ENCODE measurements around the gene CD63.

Gene CD63

DNA sequence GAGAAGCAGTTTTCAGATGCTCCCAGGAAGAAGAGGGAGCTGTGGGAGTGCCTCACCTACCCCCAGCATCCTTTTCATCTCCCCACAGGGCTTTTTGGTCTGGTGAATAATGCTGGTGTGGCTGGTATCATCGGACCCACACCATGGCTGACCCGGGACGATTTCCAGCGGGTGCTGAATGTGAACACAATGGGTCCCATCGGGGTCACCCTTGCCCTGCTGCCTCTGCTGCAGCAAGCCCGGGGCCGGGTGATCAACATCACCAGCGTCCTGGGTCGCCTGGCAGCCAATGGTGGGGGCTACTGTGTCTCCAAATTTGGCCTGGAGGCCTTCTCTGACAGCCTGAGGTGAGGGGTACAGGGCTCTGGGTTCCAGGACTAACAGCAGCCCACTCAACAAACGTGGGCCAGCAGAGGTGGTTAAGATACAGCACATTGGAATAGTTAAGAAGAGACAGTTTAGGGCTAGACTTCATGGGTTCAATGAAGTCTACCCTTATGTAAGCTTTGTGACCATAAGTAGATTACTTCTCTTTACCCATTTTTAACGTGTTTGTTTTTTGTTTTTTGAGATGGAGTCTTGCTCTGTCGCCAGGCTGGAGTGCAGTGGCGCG, 7.1 kb downstream of the CD63 start:
- H3K36me3 Mint-ChIP-seq: peaks cover 16 to 32% of the 10 kb centered on the region in 2 donors
- no peak for ATAC-seq (replicated peaks)
- H3K27ac Mint-ChIP-seq: no peak overlapping the region
- H3K27me3 Mint-ChIP-seq: no peaks in the 10 kb centered on the region
- DNase-seq: no peak
- no peak overlapping the region for H3K4me3 Mint-ChIP-seq
- H3K4me1 Mint-ChIP-seq: peaks cover 34 to 49% of the 10 kb centered on the region in 2 donors
- H3K9me3 Mint-ChIP-seq: no peaks in the 10 kb centered on the region

DNA sequence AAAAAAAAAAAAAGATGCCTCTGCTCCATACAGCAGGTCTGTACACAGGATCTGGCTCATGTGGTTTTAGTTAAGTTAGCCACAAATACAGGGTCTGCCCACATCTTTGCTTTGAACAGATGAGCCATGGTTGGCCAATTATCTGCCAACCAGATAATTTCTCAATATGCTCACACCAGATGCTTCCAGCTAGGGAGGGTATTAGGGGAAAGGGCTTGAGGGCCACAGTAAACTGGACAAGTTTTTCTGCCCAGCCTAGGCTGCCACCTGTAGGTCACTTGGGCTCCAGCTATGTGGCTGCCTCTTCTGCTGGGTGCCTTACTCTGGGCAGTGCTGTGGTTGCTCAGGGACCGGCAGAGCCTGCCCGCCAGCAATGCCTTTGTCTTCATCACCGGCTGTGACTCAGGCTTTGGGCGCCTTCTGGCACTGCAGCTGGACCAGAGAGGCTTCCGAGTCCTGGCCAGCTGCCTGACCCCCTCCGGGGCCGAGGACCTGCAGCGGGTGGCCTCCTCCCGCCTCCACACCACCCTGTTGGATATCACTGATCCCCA, 7.8 kb downstream of the CD63 start:
- DNase-seq: no peak
- ATAC-seq (replicated peaks): no peak
- Mint-ChIP-seq H3K27ac (no peak overlapping the region), H3K9me3 (no peaks in the 10 kb centered on the region), H3K27me3 (no peaks in the 10 kb centered on the region), H3K36me3 (peaks cover 16 to 29% of the 10 kb centered on the region in 2 donors), H3K4me3 (no peak overlapping the region), H3K4me1 (peaks cover 32 to 51% of the 10 kb centered on the region in 2 donors)

DNA sequence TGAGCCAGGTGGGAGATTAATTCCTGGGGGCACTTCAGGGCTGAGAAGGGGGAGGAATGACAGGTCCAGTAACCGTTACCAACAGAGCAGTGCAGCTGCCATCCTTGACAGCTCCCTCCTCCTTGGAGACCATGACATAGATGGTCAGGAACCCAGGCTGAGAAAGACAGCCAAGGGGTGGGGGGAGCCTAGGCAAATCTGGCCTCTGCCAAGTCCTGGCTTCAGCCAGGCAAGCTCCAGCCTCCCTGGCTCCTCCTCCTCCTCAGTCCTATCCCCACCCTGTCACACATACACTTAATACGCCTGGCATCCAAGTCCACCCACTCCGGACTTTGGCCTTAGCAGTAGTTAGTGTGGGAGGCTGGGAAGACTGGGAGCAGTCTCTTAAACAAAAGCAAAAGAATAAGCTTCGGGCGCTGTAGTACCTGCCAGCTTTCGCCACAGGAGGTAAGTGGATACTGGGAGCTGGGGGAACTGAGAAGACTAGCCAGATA, 8.7 kb downstream of the CD63 start, which contains the start of gene RDH5:
RDH5 (plus strand) TSS at position 323 of the 494 bp plus-strand sequence. CDS start 792 bp downstream, outside the sequence.
- Mint-ChIP-seq H3K27me3 (no peaks in the 10 kb centered on the region), H3K27ac (no peak within 1 kb of the TSS), H3K4me3 (no peak within 1 kb of the TSS), H3K9me3 (no peaks in the 10 kb centered on the region), H3K4me1 (peaks cover 29 to 50% of the 10 kb centered on the region in 2 donors), H3K36me3 (peaks cover 13 to 23% of the 10 kb centered on the region in 2 donors)
- DNase-seq: no peak
- ATAC-seq (replicated peaks): no peak

DNA sequence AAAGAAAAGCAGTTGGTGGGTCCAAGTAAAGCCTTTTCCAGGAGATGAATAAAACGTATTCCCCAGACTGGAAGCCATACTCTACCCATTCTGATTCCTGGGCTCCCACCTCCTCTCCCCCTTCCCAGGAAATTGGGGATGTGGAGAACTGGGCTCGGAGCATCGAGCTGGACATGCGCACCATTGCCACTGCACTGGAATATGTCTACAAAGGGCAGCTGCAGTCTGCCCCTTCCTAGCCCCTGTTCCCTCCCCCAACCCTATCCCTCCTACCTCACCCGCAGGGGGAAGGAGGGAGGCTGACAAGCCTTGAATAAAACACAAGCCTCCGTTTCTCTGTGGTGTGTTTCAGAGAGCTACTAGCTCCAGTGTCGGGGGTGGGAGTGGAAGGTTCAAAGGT, 9.4 kb downstream of the CD63 start:
- ATAC-seq (replicated peaks) (no peak), DNase-seq (no peak)
- Mint-ChIP-seq H3K4me1 (peaks cover 24 to 43% of the 10 kb centered on the region in 2 donors), H3K4me3 (no peak overlapping the region), H3K9me3 (no peaks in the 10 kb centered on the region), H3K36me3 (peaks cover 8 to 19% of the 10 kb centered on the region in 2 donors), H3K27ac (no peak overlapping the region), H3K27me3 (no peaks in the 10 kb centered on the region)

DNA sequence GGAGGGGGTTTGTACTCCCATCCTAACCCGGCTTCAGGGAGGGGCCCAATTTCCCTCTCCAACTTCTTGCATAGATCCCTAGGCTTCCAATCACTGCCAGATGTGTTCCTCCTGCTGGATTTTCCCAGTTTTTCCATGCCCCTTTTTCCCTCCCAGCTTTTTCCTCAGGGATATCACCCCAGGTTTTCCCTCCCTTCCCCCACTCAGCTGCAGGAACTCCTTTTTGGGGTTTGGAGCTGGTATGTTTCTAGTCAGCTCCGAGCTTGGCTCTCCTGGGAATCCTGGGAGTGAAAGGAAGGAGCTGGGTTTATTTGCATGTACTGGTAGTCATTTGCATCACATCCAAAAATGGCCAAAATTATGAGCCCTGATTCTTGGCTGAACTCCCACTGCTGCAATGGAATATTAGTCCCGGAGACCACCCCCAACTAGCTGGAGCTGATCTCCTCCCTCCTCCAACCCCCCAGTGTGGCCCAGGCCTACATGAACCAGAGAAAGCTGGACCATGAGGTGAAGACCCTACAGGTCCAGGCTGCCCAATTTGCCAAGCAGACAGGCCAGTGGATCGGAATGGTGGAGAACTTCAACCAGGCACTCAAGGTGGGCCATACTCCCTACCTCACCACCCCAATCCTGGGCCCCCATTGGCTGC, 10.1 kb downstream of the CD63 start:
- no peak overlapping the region for H3K4me3 Mint-ChIP-seq
- DNase-seq (no peak), ATAC-seq (replicated peaks) (no peak)
- H3K27me3 Mint-ChIP-seq: no peaks in the 10 kb centered on the region
- peaks cover 7 to 17% of the 10 kb centered on the region in 2 donors for H3K36me3 Mint-ChIP-seq
- H3K27ac Mint-ChIP-seq: no peak overlapping the region
- peaks cover 24 to 43% of the 10 kb centered on the region in 2 donors for H3K4me1 Mint-ChIP-seq
- H3K9me3 Mint-ChIP-seq: no peaks in the 10 kb centered on the region

DNA sequence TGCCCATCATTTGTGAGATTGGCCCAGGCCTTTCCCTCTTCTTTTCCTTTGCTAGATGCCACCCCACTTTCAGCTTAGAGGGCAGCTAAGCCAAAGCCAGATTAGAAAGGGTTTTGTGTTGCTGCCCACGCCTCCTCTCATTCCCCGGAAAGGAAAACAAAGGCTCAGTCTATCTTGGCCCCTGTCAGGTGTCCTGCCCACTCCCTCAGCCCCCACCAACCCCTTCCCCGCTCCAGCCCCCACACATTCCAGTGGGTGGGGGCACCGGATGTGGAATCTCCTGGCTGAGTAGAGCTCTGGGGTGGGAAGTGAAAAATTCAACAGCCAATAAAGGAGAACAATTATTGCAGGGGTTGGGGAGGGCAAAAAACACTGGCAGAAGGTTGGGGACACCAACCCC, 10.8 kb downstream of the CD63 start:
- Mint-ChIP-seq H3K4me3 (no peak overlapping the region), H3K27ac (no peak overlapping the region), H3K4me1 (peaks cover 24 to 43% of the 10 kb centered on the region in 2 donors), H3K27me3 (no peaks in the 10 kb centered on the region), H3K36me3 (peaks cover 4 to 14% of the 10 kb centered on the region in 2 donors), H3K9me3 (no peaks in the 10 kb centered on the region)
- no peak for DNase-seq
- ATAC-seq (replicated peaks): no peak

DNA sequence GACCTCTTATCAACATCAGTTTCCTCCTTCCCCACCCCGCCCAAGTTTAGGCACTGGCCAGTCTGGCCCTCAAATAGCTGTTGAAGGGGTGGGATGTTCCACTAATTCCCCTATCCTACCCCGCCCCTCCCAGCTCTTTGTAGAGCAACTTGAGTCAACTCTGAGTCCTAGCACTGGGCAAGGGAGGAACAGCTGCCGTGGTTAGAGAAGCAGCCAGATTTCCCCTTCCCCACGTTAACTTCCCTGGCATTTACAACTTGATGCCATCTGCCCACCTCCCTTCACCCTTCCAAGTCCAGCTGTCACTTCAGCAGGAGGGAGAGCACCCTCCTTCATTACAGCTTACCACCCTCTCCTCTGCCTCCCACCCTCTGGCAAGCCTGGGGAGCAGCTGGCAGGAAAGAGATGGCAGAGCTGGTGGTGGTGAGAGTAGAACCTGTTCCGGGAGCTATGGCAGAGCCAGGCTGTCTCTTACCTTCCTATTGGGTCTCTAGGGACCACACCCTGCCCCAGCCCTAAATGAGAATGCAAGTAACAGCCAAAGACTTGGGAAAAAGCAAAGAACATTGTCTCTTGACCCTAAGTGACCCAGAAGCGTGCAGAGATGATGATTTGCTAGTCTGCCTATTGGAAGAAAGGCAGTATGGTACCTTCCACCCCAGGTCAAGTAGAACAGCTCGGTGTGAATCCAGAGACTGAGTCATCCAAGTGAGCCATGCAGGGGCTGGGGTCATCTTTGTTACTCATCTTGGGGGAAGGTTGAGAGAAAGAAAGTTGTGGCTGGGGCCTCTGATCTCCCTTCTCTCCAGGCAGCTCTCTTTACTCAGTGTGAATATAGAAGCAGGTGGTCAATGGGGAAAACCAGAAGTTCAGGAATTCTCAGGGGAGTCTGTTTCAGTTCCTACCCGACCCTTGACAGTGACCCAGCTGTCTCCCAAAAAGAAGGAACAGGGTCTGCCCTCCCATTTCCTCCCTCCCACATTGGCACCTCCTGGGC, 11.5 kb downstream of the CD63 start:
- peaks cover 4 to 14% of the 10 kb centered on the region in 2 donors for H3K36me3 Mint-ChIP-seq
- DNase-seq: no peak
- H3K4me1 Mint-ChIP-seq: peaks cover 24 to 43% of the 10 kb centered on the region in 2 donors
- H3K27me3 Mint-ChIP-seq: no peaks in the 10 kb centered on the region
- peak overlapping the region; percentile 98 for H3K27ac Mint-ChIP-seq
- H3K4me3 Mint-ChIP-seq: peak overlapping the region; percentile 93 to 95
- peak in 1 of 2 donors; percentile 8 for ATAC-seq (replicated peaks)
- no peaks in the 10 kb centered on the region for H3K9me3 Mint-ChIP-seq

DNA sequence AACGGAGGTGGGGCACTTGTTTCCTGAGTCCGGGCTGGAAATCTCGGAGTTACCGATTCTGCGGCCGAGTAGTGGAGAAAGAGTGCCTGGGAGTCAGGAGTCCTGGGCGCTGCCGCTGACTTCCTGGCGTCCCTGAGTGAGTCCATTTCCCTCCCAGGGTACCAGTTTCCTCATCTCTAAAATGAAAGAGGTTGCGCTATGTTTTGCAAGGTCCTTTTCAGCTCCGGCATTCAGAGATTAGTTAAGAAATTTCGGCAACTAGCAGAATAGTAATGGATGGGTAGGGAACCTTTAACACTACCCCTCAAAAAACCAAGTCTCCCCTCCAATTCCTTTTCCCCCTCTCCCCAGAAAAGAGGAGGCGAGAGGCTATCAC, 12.2 kb downstream of the CD63 start:
- H3K4me3 Mint-ChIP-seq: peak overlapping the region; percentile 93 to 95
- peak overlapping the region; percentile 98 for H3K27ac Mint-ChIP-seq
- H3K9me3 Mint-ChIP-seq: no peaks in the 10 kb centered on the region
- ATAC-seq (replicated peaks) (peak; percentile 20 to 21), DNase-seq (no peak)
- H3K27me3 Mint-ChIP-seq: no peaks in the 10 kb centered on the region
- peaks cover 24 to 43% of the 10 kb centered on the region in 2 donors for H3K4me1 Mint-ChIP-seq
- peaks cover 4 to 14% of the 10 kb centered on the region in 2 donors for H3K36me3 Mint-ChIP-seq

DNA sequence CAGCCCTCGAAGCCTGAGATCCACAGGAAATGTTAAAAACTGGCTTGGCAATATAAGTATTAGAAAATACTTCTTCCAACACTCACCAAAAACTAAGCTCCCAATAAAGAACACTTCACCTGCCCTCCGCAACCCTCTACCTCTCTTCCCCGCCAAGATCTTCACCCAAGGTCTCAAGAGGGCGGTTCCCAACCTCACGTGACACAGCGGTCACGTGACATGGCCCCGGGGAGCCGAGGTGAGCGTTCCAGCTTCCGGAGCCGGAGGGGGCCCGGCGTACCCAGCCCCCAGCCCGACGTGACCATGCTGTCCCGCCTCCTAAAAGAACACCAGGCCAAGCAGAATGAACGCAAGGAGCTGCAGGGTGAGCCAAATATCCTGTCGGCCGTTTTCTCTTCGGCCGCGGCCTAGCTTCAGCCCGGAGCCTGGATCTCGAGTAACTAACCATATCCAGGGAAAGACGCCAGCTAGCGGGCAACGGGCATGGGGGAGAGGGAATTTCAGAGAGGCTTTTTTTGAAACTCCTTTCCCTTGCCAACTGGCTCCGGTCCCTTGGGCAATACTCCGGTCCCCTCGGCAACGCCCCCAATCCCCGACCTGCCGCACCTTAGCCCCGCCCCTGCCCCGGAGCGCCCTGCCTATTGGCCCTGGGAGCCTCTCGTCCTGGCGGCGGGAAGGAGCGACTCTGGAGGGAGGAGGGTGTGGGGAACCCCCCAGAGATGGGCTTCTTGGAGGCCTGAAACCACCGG, 12.8 kb downstream of the CD63 start, which contains the start of gene BLOC1S1:
BLOC1S1 (plus strand) TSS at position 214 of the 749 bp plus-strand sequence; CDS start at position 220, 6 bp downstream.
- Mint-ChIP-seq H3K27ac (peak within 1 kb of the TSS; percentile 98), H3K9me3 (no peaks in the 10 kb centered on the region), H3K36me3 (peaks cover 4 to 14% of the 10 kb centered on the region in 2 donors), H3K4me1 (peaks cover 24 to 43% of the 10 kb centered on the region in 2 donors), H3K27me3 (no peaks in the 10 kb centered on the region), H3K4me3 (peak within 1 kb of the TSS; percentile 93 to 95)
- ATAC-seq (replicated peaks) (peak; percentile 93 to 94), DNase-seq (peak; percentile 89)

DNA sequence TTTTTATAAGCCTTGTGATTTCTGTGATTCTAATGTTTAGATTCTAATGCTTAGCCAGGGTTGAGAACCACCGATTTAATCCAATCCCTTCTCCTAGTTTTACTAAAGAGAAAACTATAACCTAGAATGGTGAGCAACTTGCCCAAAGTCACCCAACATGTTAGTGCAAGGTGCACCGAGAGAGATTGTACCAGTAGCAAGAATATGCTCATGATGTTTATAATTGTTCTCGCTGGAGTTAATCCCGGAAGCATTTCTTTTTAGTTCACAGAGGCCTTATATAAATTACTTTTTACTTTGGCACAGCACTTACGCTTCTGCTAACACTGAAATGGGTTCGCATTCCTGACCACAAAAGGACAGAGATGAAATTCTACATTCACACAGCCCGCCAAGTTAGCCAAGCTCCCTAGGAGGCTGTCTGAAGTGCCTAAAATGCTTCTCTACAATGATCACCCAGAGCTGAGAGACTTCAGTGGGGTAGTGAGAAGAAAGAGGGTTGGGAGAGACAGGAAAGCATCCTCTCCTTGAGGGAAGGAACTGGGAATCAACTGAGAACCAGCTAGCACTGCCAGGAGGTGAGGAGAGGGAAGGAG, 13.5 kb downstream of the CD63 start:
- H3K27me3 Mint-ChIP-seq: no peaks in the 10 kb centered on the region
- ATAC-seq (replicated peaks) (no peak), DNase-seq (no peak)
- no peaks in the 10 kb centered on the region for H3K9me3 Mint-ChIP-seq
- H3K36me3 Mint-ChIP-seq: peaks cover 4 to 14% of the 10 kb centered on the region in 2 donors
- peak overlapping the region; percentile 93 to 95 for H3K4me3 Mint-ChIP-seq
- peak overlapping the region; percentile 98 for H3K27ac Mint-ChIP-seq
- H3K4me1 Mint-ChIP-seq: peaks cover 24 to 43% of the 10 kb centered on the region in 2 donors

DNA sequence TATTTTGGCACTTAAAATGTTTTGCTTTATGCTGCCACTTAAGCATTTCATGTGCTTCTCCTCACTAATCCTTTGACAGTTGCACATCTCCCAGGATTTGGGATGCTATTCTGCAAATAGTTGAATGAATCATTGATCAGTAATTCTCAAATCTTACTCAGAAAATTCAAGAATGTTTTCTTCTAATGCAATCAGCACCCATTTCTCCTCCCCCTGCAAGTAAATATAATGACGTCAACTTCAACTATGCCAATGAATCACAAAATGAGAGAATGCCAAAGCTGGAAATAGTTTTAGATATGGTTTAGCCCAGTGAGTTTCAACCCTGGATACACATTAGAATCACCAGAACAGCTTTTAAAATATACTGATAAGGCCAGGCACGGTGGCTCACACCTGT, 15.1 kb downstream of the CD63 start:
- Mint-ChIP-seq H3K27ac (no peak overlapping the region), H3K9me3 (no peaks in the 10 kb centered on the region), H3K4me1 (peaks cover 28 to 40% of the 10 kb centered on the region in 2 donors), H3K36me3 (peaks cover 4 to 11% of the 10 kb centered on the region in 2 donors), H3K4me3 (no peak overlapping the region), H3K27me3 (peaks cover 0 to 9% of the 10 kb centered on the region in 2 donors)
- ATAC-seq (replicated peaks) (no peak), DNase-seq (no peak)

DNA sequence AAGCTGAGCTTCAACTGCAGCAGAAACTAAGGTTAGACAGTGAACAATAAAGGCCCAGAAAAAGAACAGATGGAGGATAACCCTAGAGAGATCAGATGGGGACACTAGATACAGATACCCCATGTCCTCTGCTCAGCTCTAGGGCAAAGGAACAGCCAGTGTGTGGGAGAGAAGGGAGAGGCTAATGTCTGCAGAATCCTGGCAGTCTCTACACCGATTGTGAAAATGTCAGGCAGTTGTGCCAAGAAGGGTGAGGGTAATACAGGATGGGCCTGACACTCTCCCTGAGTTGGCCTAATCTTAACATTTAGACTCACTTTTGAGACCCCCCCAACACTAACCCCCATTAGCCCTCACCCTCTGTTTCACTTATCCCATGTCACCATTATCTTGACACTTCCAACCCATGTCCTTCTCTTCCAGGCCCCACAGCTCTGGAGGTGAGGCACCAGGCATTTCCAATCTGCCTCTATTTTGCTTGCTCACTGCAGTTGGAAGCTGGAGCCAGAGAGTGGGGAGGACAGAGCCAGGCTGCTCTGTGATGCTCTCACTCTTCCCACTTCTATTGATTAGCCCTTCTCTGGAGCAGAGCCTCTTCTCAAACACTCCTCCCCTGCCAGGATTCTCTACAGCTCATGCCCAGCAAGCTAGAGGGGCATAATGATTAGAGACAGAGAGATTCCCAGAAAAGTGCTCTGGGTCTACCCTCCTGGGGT, 16.0 kb downstream of the CD63 start:
- Mint-ChIP-seq H3K4me3 (no peak overlapping the region), H3K36me3 (peaks cover 0 to 3% of the 10 kb centered on the region in 2 donors), H3K27ac (no peak overlapping the region), H3K4me1 (peaks cover 28 to 39% of the 10 kb centered on the region in 2 donors), H3K9me3 (no peaks in the 10 kb centered on the region), H3K27me3 (peaks cover 0 to 14% of the 10 kb centered on the region in 2 donors)
- ATAC-seq (replicated peaks) (no peak), DNase-seq (no peak)
